CD1c-positive myeloid dendritic cell (primary cell): ENCODE measurements around the gene SLC36A4.
"Not testable (repeated sequence)": the region's sequence is repeated elsewhere in the genome, so short reads cannot be mapped to it uniquely, and the experiment has no call there.

Experiments used
- DNase-seq: peaks from one replicate; pipeline ENCODE4 v3.0.0-alpha.2; 2016; ENCODE audit errors: extremely low spot score

SLC36A4 gene

GRCh38 chr11:93122535-93123235 is 75.1 kb downstream of the SLC36A4 start:
- no peak for DNase-seq

GRCh38 chr11:93118276-93118675 is 79.5 kb downstream of the SLC36A4 start:
- no peak for DNase-seq

GRCh38 chr11:93117565-93117964 is 80.2 kb downstream of the SLC36A4 start:
- DNase-seq: no peak

GRCh38 chr11:93116641-93117441 is 81.0 kb downstream of the SLC36A4 start:
- no peak for DNase-seq

- DNase-seq: no peak
Observed at GRCh38 chr11:93114304-93114703, 83.5 kb downstream of the SLC36A4 start.

- DNase-seq: no peak
Observed at GRCh38 chr11:93113824-93114223, 84.0 kb downstream of the SLC36A4 start.

- not testable (repeated sequence) for DNase-seq
Observed at GRCh38 chr11:93111147-93111546, 86.6 kb downstream of the SLC36A4 start.

GRCh38 chr11:93100211-93100610 is 97.6 kb downstream of the SLC36A4 start:
- DNase-seq: no peak

- DNase-seq: no peak
Observed at GRCh38 chr11:93099806-93100205, 98.0 kb downstream of the SLC36A4 start.
